ENCODE measurements around the gene MACROD1. TPM values are rescaled to one million over a fixed set of nuclear protein-coding genes. Genes with fewer than 3 reads are reported as not detected.

Gene MACROD1
- total and polyA plus RNA-seq, 2 donors: 9.8 to 25.1 TPM

- H3K36me3 ChIP-seq (ENCODE audit: insufficient read depth): no peaks in the 10 kb centered on the region
- H3K4me1 ChIP-seq (ENCODE audit: insufficient read depth): no peaks in the 10 kb centered on the region
- H3K4me3 ChIP-seq (ENCODE audit: low read depth, low read length): no peak overlapping the region
- no peak for DNase-seq (ENCODE audit: extremely low spot score)
- H3K27ac ChIP-seq (ENCODE audit: low read depth): no peak overlapping the region
- 66% methylated on average over 20 of the region's 20 CpGs for WGBS
Measured at GRCh38 chr11:64086258-64087123, 79.4 kb downstream of the MACROD1 start.

- Histone ChIP-seq H3K4me3 (ENCODE audit: low read depth, low read length) (no peak overlapping the region), H3K4me1 (ENCODE audit: insufficient read depth) (no peaks in the 10 kb centered on the region), H3K27ac (ENCODE audit: low read depth) (no peak overlapping the region), H3K36me3 (ENCODE audit: insufficient read depth) (no peaks in the 10 kb centered on the region)
- DNase-seq (ENCODE audit: extremely low spot score): no peak
- 84% methylated on average over 5 of the region's 5 CpGs for WGBS
Measured at GRCh38 chr11:64085906-64086257, 80.0 kb downstream of the MACROD1 start.

- Histone ChIP-seq H3K4me1 (ENCODE audit: insufficient read depth) (no peaks in the 10 kb centered on the region), H3K27ac (ENCODE audit: low read depth) (no peak overlapping the region), H3K36me3 (ENCODE audit: insufficient read depth) (no peaks in the 10 kb centered on the region), H3K4me3 (ENCODE audit: low read depth, low read length) (no peak overlapping the region)
- no peak for DNase-seq (ENCODE audit: extremely low spot score)
- WGBS: 80% methylated on average over 27 of the region's 27 CpGs
Measured at GRCh38 chr11:64084951-64085710, 80.8 kb downstream of the MACROD1 start.

GRCh38 chr11:64084146-64084950 is 81.6 kb downstream of the MACROD1 start:
- Histone ChIP-seq H3K36me3 (ENCODE audit: insufficient read depth) (no peaks in the 10 kb centered on the region), H3K4me1 (ENCODE audit: insufficient read depth) (no peaks in the 10 kb centered on the region), H3K27ac (ENCODE audit: low read depth) (no peak overlapping the region), H3K4me3 (ENCODE audit: low read depth, low read length) (no peak overlapping the region)
- 86% methylated on average over 26 of the region's 26 CpGs for whole genome bisulfite sequencing
- no peak for DNase-seq (ENCODE audit: extremely low spot score)

- DNase-seq (ENCODE audit: extremely low spot score): no peak
- no peaks in the 10 kb centered on the region for H3K4me1 ChIP-seq (ENCODE audit: insufficient read depth)
Measured at GRCh38 chr11:64083398-64084080, 82.4 kb downstream of the MACROD1 start.

GRCh38 chr11:64081745-64082442 is 84.0 kb downstream of the MACROD1 start:
- no peak overlapping the region for H3K4me3 ChIP-seq (ENCODE audit: low read depth, low read length)
- DNase-seq (ENCODE audit: extremely low spot score): no peak
- H3K36me3 ChIP-seq (ENCODE audit: insufficient read depth): no peaks in the 10 kb centered on the region
- 90% methylated on average over 27 of the region's 27 CpGs for WGBS
- no peaks in the 10 kb centered on the region for H3K4me1 ChIP-seq (ENCODE audit: insufficient read depth)
- H3K27ac ChIP-seq (ENCODE audit: low read depth): no peak overlapping the region

More at GRCh38 chr11:64083398-64084080, 82.4 kb downstream of the MACROD1 start:
- no peak overlapping the region for H3K4me3 ChIP-seq (ENCODE audit: low read depth, low read length)
- H3K36me3 ChIP-seq (ENCODE audit: insufficient read depth): no peaks in the 10 kb centered on the region
- H3K27ac ChIP-seq (ENCODE audit: low read depth): no peak overlapping the region
- WGBS: 76% methylated on average over 28 of the region's 28 CpGs

- no peaks in the 10 kb centered on the region for H3K4me1 ChIP-seq (ENCODE audit: insufficient read depth)
- 79% methylated on average over 10 of the region's 10 CpGs for WGBS
- no peak for DNase-seq (ENCODE audit: extremely low spot score)
Measured at GRCh38 chr11:64080390-64080789, 85.5 kb downstream of the MACROD1 start.

GRCh38 chr11:64078905-64079304 is 87.0 kb downstream of the MACROD1 start:
- DNase-seq (ENCODE audit: extremely low spot score): no peak
- WGBS: 72% methylated on average over 13 of the region's 13 CpGs

More at GRCh38 chr11:64080390-64080789, 85.5 kb downstream of the MACROD1 start:
- H3K27ac ChIP-seq (ENCODE audit: low read depth): no peak overlapping the region
- H3K36me3 ChIP-seq (ENCODE audit: insufficient read depth): no peaks in the 10 kb centered on the region
- no peak overlapping the region for H3K4me3 ChIP-seq (ENCODE audit: low read depth, low read length)

GRCh38 chr11:64078284-64078683 is 87.6 kb downstream of the MACROD1 start:
- DNase-seq (ENCODE audit: extremely low spot score): peak; percentile 62
- H3K36me3 ChIP-seq (ENCODE audit: insufficient read depth): no peaks in the 10 kb centered on the region
- WGBS: 65% methylated on average over 11 of the region's 11 CpGs
- H3K4me3 ChIP-seq (ENCODE audit: low read depth, low read length): no peak overlapping the region
- no peak overlapping the region for H3K27ac ChIP-seq (ENCODE audit: low read depth)
- no peaks in the 10 kb centered on the region for H3K4me1 ChIP-seq (ENCODE audit: insufficient read depth)

More at GRCh38 chr11:64078905-64079304, 87.0 kb downstream of the MACROD1 start:
- Histone ChIP-seq H3K36me3 (ENCODE audit: insufficient read depth) (no peaks in the 10 kb centered on the region), H3K27ac (ENCODE audit: low read depth) (no peak overlapping the region), H3K4me3 (ENCODE audit: low read depth, low read length) (no peak overlapping the region), H3K4me1 (ENCODE audit: insufficient read depth) (no peaks in the 10 kb centered on the region)

GRCh38 chr11:64077607-64078006 is 88.3 kb downstream of the MACROD1 start:
- DNase-seq (ENCODE audit: extremely low spot score): no peak
- Histone ChIP-seq H3K36me3 (ENCODE audit: insufficient read depth) (no peaks in the 10 kb centered on the region), H3K27ac (ENCODE audit: low read depth) (no peak overlapping the region), H3K4me3 (ENCODE audit: low read depth, low read length) (no peak overlapping the region), H3K4me1 (ENCODE audit: insufficient read depth) (no peaks in the 10 kb centered on the region)
- WGBS: 93% methylated on average over 12 of the region's 12 CpGs

GRCh38 chr11:64076758-64077157 is 89.2 kb downstream of the MACROD1 start:
- H3K36me3 ChIP-seq (ENCODE audit: insufficient read depth): no peaks in the 10 kb centered on the region
- no peaks in the 10 kb centered on the region for H3K4me1 ChIP-seq (ENCODE audit: insufficient read depth)
- 89% methylated on average over 8 of the region's 8 CpGs for WGBS
- no peak for DNase-seq (ENCODE audit: extremely low spot score)
- H3K27ac ChIP-seq (ENCODE audit: low read depth): no peak overlapping the region
- no peak overlapping the region for H3K4me3 ChIP-seq (ENCODE audit: low read depth, low read length)

- WGBS: 77% methylated on average over 10 of the region's 10 CpGs
- Histone ChIP-seq H3K27ac (ENCODE audit: low read depth) (no peak overlapping the region), H3K4me3 (ENCODE audit: low read depth, low read length) (no peak overlapping the region), H3K4me1 (ENCODE audit: insufficient read depth) (no peaks in the 10 kb centered on the region), H3K36me3 (ENCODE audit: insufficient read depth) (no peaks in the 10 kb centered on the region)
- no peak for DNase-seq (ENCODE audit: extremely low spot score)
Measured at GRCh38 chr11:64074239-64074638, 91.7 kb downstream of the MACROD1 start.

Data from urinary bladder (tissue), 4 donors.